Peyer's patch (tissue), 4 donors: ENCODE results near the gene VN1R4. TPM values are rescaled to one million over a fixed set of nuclear protein-coding genes. Genes with fewer than 3 reads are reported as not detected.
"Not testable (repeated sequence)": the region's sequence is repeated elsewhere in the genome, so short reads cannot be mapped to it uniquely, and the experiment has no call there.

Experiments
- DNase-seq, 3 donors: peaks; one replicate each; pipeline ENCODE4 v3.0.0-alpha.2; 2017 to 2019
- H3K27ac ChIP-seq, 4 donors: fragments of 200-600 bp; sonication (generic); one replicate each; pipeline ENCODE4 v1.5.1; 2016 to 2019
- H3K27me3 ChIP-seq, 2 donors: fragments of 200-600 bp; sonication (generic); one replicate each; pipeline ENCODE4 v1.5.1; 2019
- H3K36me3 ChIP-seq, 3 donors: fragments of 200-600 bp; sonication (generic); one replicate each; pipeline ENCODE4 v1.5.1; 2016 to 2019
- H3K4me1 ChIP-seq, 4 donors: fragments of 200-600 bp; sonication (generic); one replicate each; pipeline ENCODE4 v1.5.1; 2016 to 2019
- H3K4me3 ChIP-seq, 4 donors: fragments of 200-600 bp; sonication (generic); 1 replicate in 3 of 4; 2 replicates in 1 of 4; pipeline ENCODE4 v1.5.1; 2016 to 2019; ENCODE audit warnings: mild to moderate bottlenecking in 1 of 4
- H3K9me3 ChIP-seq, 4 donors: fragments of 200-600 bp; sonication (generic); one replicate each; pipeline ENCODE4 v1.5.1; 2016 to 2019; ENCODE audit warnings: mild to moderate bottlenecking in 1 of 4
- POLR2A ChIP-seq, 2 donors: fragments of 450-650 bp; IDR thresholded peaks; one replicate each; pipeline ENCODE4 v1.5.1; 2017; ENCODE audit warnings: antibody characterized with exemption in 2 of 2, mild to moderate bottlenecking in 2 of 2, moderate library complexity in 2 of 2
- total RNA-seq, 4 donors: library from RNA; depleted of rRNA; stranded (reverse); fragments of >200 nt; gene quantifications; one replicate each; pipeline ENCODE4 v1.1.0, GENCODE V29; 2016
- TF ChIP-seq, protein P1 (sequence below), 6 experiments: fragments of 450-650 bp in 4 of 6; fragments of 200-600 bp in 2 of 6; sonication (generic) in 1 of 6; IDR thresholded peaks; one replicate each; pipeline ENCODE4 v1.5.1; 2017 to 2019; ENCODE audit warnings: antibody characterized with exemption in 6 of 6, mild to moderate bottlenecking in 3 of 6, moderate library complexity in 1 of 6

Gene VN1R4, protein sequence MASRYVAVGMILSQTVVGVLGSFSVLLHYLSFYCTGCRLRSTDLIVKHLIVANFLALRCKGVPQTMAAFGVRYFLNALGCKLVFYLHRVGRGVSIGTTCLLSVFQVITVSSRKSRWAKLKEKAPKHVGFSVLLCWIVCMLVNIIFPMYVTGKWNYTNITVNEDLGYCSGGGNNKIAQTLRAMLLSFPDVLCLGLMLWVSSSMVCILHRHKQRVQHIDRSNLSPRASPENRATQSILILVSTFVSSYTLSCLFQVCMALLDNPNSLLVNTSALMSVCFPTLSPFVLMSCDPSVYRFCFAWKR
- not detected for total RNA-seq

DNA sequence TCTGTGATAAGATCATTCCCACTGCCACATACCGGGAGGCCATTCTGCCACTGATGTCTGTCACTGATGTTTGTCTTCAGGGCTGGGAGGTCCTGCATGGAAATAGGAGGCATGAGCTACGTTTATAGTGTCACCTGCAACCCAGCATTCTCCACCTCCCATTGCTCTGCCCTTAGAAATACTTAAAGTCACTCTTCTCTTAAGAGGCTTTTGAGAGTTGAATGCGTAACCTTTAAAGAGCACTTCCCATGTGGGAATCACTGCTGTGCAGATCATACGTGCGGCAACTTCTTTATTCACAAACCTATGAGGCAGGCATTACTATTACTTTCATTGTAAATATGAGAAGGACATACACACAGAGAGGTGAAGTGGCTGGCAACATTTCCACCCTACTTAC lies at the start of gene VN1R4:
Gene VN1R4, minus strand, starts transcription at position 101 of the 400 bp plus-strand sequence. Its CDS starts 58 bp downstream, at position 43.
- H3K4me1 ChIP-seq, H3K27me3 ChIP-seq, H3K36me3 ChIP-seq, H3K27ac ChIP-seq, DNase-seq, H3K4me3 ChIP-seq, H3K9me3 ChIP-seq: not testable (repeated sequence)

DNA sequence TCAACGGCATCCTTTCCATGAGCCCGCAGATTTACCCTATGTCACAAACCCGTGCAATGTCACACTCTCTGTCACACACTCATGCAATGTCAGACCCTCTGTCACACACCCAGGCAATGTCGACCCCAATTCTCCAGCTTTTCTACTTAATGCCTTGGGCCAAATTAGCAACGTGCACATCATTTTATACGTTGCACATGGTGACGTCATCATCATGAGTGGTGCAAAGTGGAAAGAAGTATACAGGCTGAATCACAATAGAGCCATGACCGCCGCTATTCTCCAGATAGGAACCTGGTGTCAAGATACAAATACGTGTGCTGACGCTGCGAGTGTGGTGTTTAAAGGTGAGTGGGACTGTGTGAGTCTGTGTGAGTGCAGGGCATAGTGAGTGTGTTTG lies 44.4 kb upstream of the VN1R4 start:
- H3K27ac ChIP-seq = no peak overlapping the region
- no peaks in the 10 kb centered on the region for H3K27me3 ChIP-seq
- DNase-seq = no peak
- no peaks in the 10 kb centered on the region for H3K36me3 ChIP-seq
- TF ChIP-seq, protein P1, sequence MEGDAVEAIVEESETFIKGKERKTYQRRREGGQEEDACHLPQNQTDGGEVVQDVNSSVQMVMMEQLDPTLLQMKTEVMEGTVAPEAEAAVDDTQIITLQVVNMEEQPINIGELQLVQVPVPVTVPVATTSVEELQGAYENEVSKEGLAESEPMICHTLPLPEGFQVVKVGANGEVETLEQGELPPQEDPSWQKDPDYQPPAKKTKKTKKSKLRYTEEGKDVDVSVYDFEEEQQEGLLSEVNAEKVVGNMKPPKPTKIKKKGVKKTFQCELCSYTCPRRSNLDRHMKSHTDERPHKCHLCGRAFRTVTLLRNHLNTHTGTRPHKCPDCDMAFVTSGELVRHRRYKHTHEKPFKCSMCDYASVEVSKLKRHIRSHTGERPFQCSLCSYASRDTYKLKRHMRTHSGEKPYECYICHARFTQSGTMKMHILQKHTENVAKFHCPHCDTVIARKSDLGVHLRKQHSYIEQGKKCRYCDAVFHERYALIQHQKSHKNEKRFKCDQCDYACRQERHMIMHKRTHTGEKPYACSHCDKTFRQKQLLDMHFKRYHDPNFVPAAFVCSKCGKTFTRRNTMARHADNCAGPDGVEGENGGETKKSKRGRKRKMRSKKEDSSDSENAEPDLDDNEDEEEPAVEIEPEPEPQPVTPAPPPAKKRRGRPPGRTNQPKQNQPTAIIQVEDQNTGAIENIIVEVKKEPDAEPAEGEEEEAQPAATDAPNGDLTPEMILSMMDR (IDR thresholded peaks at IDR 0.05) = no peak
- no peak for TF ChIP-seq POLR2A (IDR thresholded peaks at IDR 0.05)
- peaks cover 0 to 3% (median 0%) of the 10 kb centered on the region in 4 donors for H3K4me1 ChIP-seq
- no peak overlapping the region for H3K4me3 ChIP-seq
- H3K9me3 ChIP-seq = peaks cover 0 to 5% (median 0%) of the 10 kb centered on the region in 4 donors

DNA sequence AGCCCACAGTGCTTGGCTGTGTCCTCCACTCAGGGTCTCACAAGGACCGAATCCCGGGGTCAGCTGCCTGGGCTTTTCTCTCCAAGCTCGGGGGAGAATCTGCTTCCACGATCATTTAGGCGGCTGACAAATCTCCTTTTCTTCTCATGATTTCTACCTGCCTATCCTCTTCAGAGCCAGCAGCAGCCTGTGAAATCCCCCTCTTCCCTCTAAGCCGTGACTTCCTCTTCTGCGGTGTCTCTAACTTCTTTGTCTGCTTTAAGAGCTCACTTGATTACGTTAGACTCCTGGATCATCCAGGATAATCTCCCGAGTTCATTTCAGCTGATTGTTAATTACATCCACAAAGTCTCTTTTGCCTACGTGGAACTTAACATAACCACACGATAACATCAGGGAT lies 43.5 kb upstream of the VN1R4 start:
- TF ChIP-seq, protein P1 (IDR thresholded peaks at IDR 0.05) = no peak
- no peak for TF ChIP-seq POLR2A (IDR thresholded peaks at IDR 0.05)
- H3K4me3 ChIP-seq = no peak overlapping the region
- H3K36me3 ChIP-seq = no peaks in the 10 kb centered on the region
- peaks cover 0 to 1% of the 10 kb centered on the region in 2 donors for H3K27me3 ChIP-seq
- H3K27ac ChIP-seq = no peak overlapping the region
- peaks cover 0 to 5% (median 0%) of the 10 kb centered on the region in 4 donors for H3K9me3 ChIP-seq
- DNase-seq = no peak
- H3K4me1 ChIP-seq = peaks cover 0 to 3% (median 0%) of the 10 kb centered on the region in 4 donors

DNA sequence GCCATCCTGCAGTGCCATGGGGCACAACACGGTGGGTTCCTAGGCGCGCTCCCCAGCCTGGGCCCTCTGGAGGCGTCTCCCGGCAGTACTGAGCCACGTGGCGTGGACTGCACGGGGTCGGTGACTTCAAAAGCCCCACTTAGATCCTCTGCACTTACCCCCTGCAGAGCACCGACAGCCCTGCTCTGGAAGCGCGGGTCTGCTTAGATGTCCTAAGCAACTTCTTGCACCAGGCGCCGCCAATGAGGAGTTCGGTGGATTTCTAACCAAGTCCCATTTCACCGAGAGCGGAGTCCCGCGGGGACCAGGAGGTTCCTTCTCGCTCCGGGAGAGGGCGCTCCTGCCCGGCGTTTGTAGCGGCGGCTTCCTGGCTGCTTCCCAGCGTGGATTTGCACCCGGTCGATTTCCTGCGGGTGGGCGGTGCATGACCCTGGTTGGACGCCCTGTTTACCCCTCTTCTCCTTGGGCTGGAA lies 40.9 kb upstream of the VN1R4 start:
- Histone ChIP-seq H3K4me3 (no peak overlapping the region), H3K27ac (no peak overlapping the region), H3K9me3 (peaks cover 0 to 5% (median 0%) of the 10 kb centered on the region in 4 donors), H3K36me3 (no peaks in the 10 kb centered on the region), H3K27me3 (peaks cover 0 to 3% of the 10 kb centered on the region in 2 donors), H3K4me1 (peaks cover 0 to 3% (median 0%) of the 10 kb centered on the region in 4 donors)
- no peak for TF ChIP-seq POLR2A (IDR thresholded peaks at IDR 0.05)
- TF ChIP-seq, protein P1 (IDR thresholded peaks at IDR 0.05) = peak in 1 of 6 experiments; percentile 20
- DNase-seq = no peak

DNA sequence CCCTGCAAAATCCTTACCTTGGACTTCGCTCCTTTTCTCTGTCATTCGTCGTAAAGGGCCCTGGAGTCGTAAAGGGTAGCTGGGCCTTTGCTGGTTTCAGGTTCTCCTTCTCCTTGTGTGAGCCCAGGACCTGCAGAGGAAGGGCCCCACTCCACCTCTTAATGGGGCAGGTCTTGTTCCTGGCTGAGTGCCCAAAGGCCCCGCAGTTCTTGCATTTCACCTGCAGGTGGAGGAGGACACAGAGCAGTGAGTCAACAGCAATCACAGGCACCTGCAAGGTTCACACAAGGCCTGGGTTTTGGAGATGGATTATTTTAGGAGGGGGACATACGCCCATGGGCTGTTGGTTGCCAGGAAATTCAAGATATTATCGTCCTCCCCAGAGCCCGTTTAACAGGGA lies 33.8 kb upstream of the VN1R4 start:
- H3K9me3 ChIP-seq, H3K36me3 ChIP-seq, H3K4me1 ChIP-seq, H3K4me3 ChIP-seq, H3K27ac ChIP-seq, H3K27me3 ChIP-seq, DNase-seq: not testable (repeated sequence)

DNA sequence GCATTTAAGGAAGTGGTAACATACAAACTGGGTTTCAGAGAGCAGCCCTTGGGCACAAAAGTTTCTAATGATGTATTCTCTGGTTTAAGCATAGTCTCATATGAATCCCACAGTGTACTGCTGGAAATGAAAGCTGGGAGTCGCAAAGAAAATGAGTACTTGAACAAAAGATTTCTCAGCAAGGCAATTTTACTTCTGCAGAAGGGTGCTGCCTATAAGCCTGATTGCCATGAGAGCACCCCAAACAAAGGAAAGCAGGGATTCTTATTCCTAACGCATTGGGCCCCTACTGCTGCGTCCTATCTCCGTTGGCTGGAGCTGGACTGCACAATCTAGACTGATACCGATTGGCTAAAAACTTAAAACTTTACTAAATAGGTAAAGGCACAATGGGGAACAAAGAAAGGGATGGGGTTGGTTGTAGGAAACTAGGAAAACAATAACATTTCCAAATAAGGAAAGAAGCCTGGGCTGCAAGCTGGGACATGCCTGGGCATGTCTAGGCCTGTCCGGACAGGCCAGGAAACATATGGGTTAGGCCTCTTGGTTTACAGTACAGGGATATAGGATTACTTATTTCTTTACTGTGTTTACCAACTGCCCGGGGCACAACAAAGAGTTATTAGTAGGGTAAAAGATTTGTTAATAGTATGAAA lies 27.4 kb upstream of the VN1R4 start:
- Histone ChIP-seq H3K9me3 (peaks cover 0 to 32% (median 5%) of the 10 kb centered on the region in 4 donors), H3K27ac (no peak overlapping the region), H3K4me1 (no peaks in the 10 kb centered on the region)

More for the DNA sequence above, 27.4 kb upstream of the VN1R4 start:
- TF ChIP-seq POLR2A (IDR thresholded peaks at IDR 0.05) = no peak
- TF ChIP-seq, protein P1 (IDR thresholded peaks at IDR 0.05) = no peak
- Histone ChIP-seq H3K4me3 (no peak overlapping the region), H3K36me3 (no peaks in the 10 kb centered on the region), H3K27me3 (no peaks in the 10 kb centered on the region)
- no peak for DNase-seq
